Measurements from ENCODE around the gene RAVER1. TPM values are rescaled to one million over a fixed set of nuclear protein-coding genes. Genes with fewer than 3 reads are reported as not detected.

Gene RAVER1
- total RNA-seq, 1 experiment from 2014 or later: 86.9 TPM

GRCh38 chr19:10270616-10271394 is 62.5 kb downstream of the RAVER1 start, which contains the start of gene ICAM1 (continued):
- TF ChIP-seq, protein P1, sequence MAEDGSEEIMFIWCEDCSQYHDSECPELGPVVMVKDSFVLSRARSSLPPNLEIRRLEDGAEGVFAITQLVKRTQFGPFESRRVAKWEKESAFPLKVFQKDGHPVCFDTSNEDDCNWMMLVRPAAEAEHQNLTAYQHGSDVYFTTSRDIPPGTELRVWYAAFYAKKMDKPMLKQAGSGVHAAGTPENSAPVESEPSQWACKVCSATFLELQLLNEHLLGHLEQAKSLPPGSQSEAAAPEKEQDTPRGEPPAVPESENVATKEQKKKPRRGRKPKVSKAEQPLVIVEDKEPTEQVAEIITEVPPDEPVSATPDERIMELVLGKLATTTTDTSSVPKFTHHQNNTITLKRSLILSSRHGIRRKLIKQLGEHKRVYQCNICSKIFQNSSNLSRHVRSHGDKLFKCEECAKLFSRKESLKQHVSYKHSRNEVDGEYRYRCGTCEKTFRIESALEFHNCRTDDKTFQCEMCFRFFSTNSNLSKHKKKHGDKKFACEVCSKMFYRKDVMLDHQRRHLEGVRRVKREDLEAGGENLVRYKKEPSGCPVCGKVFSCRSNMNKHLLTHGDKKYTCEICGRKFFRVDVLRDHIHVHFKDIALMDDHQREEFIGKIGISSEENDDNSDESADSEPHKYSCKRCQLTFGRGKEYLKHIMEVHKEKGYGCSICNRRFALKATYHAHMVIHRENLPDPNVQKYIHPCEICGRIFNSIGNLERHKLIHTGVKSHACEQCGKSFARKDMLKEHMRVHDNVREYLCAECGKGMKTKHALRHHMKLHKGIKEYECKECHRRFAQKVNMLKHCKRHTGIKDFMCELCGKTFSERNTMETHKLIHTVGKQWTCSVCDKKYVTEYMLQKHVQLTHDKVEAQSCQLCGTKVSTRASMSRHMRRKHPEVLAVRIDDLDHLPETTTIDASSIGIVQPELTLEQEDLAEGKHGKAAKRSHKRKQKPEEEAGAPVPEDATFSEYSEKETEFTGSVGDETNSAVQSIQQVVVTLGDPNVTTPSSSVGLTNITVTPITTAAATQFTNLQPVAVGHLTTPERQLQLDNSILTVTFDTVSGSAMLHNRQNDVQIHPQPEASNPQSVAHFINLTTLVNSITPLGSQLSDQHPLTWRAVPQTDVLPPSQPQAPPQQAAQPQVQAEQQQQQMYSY (CRISPR knock-in tag; IDR thresholded peaks at IDR 0.05): no peak
- TF ChIP-seq MAX (CRISPR knock-in tag; IDR thresholded peaks at IDR 0.05): peak; percentile 94
- TF ChIP-seq ETV6 (CRISPR knock-in tag; IDR thresholded peaks at IDR 0.05): peak; percentile 45; the same call in 1 of the 2 replicates
- TF ChIP-seq, protein P2, sequence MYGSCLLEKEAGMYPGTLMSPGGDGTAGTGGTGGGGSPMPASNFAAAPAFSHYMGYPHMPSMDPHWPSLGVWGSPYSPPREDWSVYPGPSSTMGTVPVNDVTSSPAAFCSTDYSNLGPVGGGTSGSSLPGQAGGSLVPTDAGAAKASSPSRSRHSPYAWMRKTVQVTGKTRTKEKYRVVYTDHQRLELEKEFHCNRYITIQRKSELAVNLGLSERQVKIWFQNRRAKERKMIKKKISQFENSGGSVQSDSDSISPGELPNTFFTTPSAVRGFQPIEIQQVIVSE (CRISPR knock-in tag; IDR thresholded peaks at IDR 0.05; ENCODE audit: borderline replicate concordance): no peak
- TF ChIP-seq IRF1 (CRISPR knock-in tag; IDR thresholded peaks at IDR 0.05): 0 out of 2 replicates have a peak, but pooled peaks have one; percentile 24
- peak; percentile 83 for TF ChIP-seq GABPB1 (CRISPR knock-in tag; IDR thresholded peaks at IDR 0.05)
- TF ChIP-seq, protein P3, sequence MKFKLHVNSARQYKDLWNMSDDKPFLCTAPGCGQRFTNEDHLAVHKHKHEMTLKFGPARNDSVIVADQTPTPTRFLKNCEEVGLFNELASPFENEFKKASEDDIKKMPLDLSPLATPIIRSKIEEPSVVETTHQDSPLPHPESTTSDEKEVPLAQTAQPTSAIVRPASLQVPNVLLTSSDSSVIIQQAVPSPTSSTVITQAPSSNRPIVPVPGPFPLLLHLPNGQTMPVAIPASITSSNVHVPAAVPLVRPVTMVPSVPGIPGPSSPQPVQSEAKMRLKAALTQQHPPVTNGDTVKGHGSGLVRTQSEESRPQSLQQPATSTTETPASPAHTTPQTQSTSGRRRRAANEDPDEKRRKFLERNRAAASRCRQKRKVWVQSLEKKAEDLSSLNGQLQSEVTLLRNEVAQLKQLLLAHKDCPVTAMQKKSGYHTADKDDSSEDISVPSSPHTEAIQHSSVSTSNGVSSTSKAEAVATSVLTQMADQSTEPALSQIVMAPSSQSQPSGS (CRISPR knock-in tag; IDR thresholded peaks at IDR 0.05; ENCODE audit: borderline replicate concordance, low read depth): 0 out of 2 replicates have a peak, but pooled peaks have one; percentile 25
- TF ChIP-seq USF2 (CRISPR knock-in tag; IDR thresholded peaks at IDR 0.05): peak; percentile 69
- TF ChIP-seq USF1 (CRISPR knock-in tag; IDR thresholded peaks at IDR 0.05): peak; percentile 59; the same call in 1 of the 2 replicates
- peak; percentile 83; the same call in 1 of the 2 replicates for TF ChIP-seq FOXP1 (CRISPR knock-in tag; IDR thresholded peaks at IDR 0.05; ENCODE audit: borderline replicate concordance)
- 0 out of 2 replicates have a peak, but pooled peaks have one; percentile 50 for TF ChIP-seq E2F4 (CRISPR knock-in tag; IDR thresholded peaks at IDR 0.05; ENCODE audit: borderline replicate concordance, low read depth)
- no peak for TF ChIP-seq ZNF121 (CRISPR knock-in tag; IDR thresholded peaks at IDR 0.05)
- TF ChIP-seq ZSCAN18 (CRISPR knock-in tag; IDR thresholded peaks at IDR 0.05): no peak
- TF ChIP-seq ZNF281 (CRISPR knock-in tag; IDR thresholded peaks at IDR 0.05): 0 out of 2 replicates have a peak, but pooled peaks have one; percentile 67
- 0 out of 2 replicates have a peak, but pooled peaks have one; percentile 62 for TF ChIP-seq ESRRA (CRISPR knock-in tag; IDR thresholded peaks at IDR 0.05; ENCODE audit: borderline replicate concordance)
- TF ChIP-seq TEAD1 (CRISPR knock-in tag; IDR thresholded peaks at IDR 0.05): no peak
- no peak for TF ChIP-seq PRRX2 (CRISPR knock-in tag; IDR thresholded peaks at IDR 0.05)
- no peak for TF ChIP-seq ATF6 (CRISPR knock-in tag; IDR thresholded peaks at IDR 0.05)
- TF ChIP-seq ZNF423 (CRISPR knock-in tag; IDR thresholded peaks at IDR 0.05): no peak

Data from WTC11 (cell line).